Measurements from ENCODE around the gene SLC12A7.

Gene SLC12A7

GRCh38 chr5:1058988-1059883 is 52.6 kb downstream of the SLC12A7 start:
- no peak for DNase-seq

GRCh38 chr5:1058083-1058945 is 53.5 kb downstream of the SLC12A7 start:
- DNase-seq: no peak

DNA sequence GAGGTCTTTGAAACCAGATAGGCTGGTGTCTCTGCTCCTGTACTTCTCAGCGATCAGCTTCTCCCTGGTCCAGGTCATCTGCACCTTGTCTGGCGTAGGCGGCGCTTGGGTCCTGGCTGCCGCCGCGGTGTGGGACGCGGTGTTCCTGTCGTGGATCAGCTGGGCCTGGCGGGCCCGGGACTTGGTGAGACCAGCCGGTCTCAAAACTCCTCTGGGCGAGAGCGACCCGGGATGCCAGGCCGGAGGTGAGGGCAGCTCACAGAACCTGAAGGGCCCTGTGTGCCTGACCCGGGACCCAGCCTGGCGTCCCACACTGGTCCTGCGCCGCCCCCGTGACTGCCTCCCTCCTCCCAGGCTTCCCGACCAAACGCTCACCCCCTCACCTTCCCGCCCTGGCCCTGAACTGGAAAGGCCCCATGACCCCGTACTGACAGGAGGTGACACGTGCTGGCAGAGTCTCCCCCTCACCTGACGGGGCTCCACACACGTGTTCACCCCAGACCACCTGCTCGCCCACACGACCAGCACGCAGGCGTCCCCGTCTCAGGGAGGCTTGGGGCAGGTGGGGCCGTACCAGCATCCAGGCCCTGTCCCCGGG is 54.3 kb downstream of the SLC12A7 start:
- no peak for DNase-seq

- DNase-seq: no peak
These were observed 55.0 kb downstream of the SLC12A7 start for GRCh38 chr5:1056611-1057484.

DNA sequence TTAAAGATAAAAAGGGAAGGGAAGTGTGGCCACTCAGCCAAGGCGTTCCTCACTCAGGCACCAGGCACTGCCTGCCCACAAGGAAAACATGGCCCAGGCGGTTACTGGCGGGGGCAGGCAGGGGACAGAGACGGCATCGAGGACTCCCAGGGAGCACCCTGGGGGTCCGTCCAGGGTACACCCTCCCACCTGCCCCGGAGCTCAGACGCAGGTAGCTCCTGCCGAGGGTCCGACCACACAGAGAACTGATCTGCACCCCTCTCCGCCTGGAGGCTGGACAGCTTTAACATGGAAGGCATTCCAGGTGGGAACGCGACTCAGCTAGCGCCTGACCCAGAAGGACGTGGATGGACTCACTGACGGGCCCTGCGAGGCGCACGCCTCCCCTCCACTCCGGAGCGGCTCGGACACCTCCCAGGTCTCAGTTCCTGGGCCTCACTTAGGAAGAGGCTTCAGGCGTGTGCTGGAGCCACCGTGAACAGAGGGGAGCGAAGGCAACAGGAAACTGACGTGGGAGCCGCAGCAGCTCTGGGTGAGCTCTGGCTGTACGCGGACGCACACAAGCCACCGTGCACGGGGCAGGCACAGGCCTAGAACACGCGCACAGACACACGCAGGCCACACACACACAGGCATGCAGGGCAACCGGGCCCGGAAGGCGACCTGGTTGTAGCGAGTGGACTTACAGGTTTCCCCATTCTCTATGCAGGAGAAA is 55.8 kb downstream of the SLC12A7 start:
- no peak for DNase-seq

- no peak for DNase-seq
These were observed 56.8 kb downstream of the SLC12A7 start for GRCh38 chr5:1054799-1055775.

GRCh38 chr5:1054018-1054798 is 57.7 kb downstream of the SLC12A7 start:
- DNase-seq: no peak

DNA sequence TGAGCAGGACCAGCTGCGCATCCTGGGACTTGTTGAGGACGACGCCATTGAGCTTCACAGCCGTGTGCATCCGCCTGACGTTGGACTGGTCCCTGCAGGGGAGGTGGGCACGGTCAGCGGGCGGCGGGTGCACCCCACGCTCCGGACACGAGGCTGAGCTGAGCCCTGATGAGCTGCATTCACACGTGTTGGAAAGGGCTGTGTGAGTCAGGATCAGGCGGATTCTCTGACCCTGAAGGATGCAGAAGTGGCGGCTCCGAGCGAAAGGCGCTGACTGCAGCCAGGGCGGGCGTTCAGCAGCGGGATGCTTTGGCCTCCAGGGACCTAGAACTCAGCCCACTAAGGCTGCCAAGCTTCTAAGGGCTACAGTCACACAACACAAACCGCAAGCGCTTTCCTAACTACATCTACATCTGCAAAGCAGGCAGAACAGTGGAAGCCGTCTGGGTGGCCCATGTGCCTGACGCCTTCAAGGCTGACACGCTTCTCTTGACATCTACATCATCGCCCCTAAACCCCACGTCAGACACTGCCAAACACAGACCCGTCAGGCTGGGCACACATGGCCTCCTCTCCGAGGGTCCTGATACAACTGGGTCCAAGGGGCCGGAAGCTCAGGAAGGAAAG is 58.4 kb downstream of the SLC12A7 start:
- no peak for DNase-seq

DNA sequence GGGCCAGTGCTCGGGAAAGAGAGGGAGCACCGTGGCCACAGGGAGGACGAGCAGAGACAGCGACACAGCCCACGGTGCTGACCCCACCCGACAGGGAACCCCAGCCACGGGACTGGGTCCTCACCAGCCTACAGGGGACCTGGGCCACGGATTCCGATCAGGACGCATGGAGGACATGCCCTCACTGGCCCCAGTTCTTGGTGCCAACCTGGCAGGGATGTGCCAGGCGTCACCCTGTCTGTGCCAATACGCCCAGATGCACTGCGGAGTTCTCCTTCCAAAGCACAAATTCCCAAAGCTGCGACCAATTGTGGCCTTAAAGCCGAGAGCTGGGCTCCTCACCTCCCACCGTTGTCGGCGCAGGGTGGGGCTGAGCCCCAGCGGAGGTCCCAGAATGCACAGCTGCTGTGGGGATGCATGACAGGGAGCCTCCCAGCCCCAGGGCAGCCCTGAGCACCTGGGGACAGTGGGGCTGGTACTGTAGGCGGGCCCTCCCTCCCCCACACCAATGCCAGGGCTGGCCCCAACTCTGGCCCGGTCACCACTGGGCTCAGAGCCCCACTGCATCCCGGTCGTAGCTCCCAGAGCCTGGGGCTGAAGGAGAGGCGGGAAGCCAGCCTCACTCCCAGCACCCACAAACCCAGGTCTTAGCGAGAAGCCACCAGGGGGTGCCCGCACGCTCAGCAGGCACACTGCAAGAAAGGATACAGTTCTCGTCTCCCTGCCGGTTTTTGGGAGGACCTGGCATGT is 59.0 kb downstream of the SLC12A7 start:
- no peak for DNase-seq

GRCh38 chr5:1052076-1052475 is 59.8 kb downstream of the SLC12A7 start:
- no peak for DNase-seq

DNA sequence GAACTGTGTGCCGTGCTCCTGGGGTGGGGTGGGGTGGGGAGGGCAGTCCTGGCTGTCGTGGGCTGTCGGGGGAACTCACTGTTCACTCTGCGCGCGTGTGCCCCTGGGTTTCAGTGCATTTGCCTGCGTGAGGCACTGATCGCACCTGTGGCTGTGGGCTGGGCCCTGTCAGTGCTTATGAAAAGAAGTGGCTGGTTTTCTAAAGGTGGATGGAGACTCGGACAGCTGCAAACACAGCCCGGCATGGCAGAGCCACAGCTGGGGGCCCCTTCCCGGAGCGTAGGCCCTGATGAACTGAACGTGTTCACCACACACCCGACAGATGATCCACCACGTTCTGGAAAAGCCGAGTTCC is 60.5 kb downstream of the SLC12A7 start:
- DNase-seq: no peak

DNA sequence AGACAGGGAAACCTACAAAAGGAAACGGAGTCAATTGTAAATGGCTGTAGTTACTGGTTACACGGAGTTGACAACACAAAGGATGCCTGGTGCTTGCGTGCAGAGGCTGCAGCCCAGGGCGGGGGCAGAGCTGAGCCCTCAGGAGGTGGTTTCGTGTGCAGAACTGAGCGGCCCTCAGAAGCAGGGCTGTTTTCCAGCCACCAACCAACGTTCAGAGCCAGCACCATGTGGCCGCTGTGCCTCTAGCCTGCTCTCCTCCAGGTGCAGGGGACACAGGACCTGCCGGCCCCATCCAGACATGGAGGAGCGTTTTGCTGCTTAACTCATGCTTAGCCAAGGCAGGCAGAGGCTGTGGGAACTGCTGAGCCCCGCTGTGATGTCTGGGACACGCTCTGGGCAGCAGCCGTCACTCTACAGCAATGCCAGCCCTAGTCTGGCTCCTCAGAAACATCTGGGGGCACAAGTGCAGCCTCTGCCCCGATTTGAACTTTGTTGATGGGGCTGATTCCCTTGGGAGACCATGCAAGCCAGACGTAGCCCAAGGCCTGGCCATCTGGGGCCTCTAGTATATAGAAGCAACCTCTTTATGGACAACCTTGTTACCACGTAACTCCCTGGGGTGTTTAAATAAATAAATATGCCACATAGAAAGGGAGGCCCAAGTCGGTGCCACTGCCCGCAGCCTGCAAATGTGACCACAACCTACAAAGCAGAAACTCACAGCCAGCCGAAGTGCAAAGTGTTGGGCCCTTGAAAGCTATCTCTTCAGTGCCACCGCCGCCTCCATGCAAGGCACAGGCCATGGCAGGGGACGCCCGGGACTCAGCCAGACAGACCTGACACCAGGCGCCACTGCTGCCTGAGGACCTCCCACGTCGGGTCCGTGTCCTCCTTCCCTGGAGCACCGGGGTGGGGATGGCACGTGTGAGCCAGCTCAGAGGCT is 61.2 kb downstream of the SLC12A7 start:
- DNase-seq: no peak

- DNase-seq: no peak
These were observed 62.7 kb downstream of the SLC12A7 start for GRCh38 chr5:1048861-1049838.

DNA sequence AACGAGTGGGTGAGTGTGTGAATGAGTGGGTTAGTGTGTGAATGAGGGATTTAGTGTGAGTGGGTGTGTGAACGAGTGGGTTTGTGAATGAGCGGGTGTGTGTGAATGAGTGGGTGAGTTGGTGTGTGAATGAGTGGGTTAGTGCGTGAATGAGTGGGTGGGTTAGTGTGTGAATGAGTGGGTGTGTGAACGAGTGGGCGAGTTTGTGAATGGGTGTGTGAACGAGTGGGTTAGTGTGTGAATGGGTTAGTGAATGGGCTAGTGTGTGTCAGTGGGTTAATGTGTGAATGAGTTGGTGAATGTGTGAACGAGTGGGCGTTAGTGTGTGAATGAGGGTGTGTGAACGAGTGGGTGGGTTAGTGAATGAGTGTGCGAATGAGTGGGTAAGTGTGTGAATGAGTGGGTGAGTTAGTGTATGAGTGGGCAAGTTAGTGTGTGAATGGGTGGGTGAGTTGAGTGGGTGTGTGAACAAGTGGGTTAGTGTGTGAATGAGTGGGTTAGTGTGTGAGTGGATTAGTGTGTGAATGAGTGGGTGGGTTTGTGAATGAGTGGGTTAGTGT is 63.6 kb downstream of the SLC12A7 start:
- no peak for DNase-seq

- DNase-seq: no peak
These were observed 64.4 kb downstream of the SLC12A7 start for GRCh38 chr5:1047332-1047965.
